Measurements from ENCODE around the gene CLEC10A.

The CLEC10A gene

GRCh38 chr17:7041607-7042500, 38.2 kb downstream of the CLEC10A start:
- no peak for DNase-seq (ENCODE audit: low read depth, low spot score)

GRCh38 chr17:7039832-7040231, 40.2 kb downstream of the CLEC10A start:
- no peak for DNase-seq (ENCODE audit: low read depth, low spot score)

DNA sequence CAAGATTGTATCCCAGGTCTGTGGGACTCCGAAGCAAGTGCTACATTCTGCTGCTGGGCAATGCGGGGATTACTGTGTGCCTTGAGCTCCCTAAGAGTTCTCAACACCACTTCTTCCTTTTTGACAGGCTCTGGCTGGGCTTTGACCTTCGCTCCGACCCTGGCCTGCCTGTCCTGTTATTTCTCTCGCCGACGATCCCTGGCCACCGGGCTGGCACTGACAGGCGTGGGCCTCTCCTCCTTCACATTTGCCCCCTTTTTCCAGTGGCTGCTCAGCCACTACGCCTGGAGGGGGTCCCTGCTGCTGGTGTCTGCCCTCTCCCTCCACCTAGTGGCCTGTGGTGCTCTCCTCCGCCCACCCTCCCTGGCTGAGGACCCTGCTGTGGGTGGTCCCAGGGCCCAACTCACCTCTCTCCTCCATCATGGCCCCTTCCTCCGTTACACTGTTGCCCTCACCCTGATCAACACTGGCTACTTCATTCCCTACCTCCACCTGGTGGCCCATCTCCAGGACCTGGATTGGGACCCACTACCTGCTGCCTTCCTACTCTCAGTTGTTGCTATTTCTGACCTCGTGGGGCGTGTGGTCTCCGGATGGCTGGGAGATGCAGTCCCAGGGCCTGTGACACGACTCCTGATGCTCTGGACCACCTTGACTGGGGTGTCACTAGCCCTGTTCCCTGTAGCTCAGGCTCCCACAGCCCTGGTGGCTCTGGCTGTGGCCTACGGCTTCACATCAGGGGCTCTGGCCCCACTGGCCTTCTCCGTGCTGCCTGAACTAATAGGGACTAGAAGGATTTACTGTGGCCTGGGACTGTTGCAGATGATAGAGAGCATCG, 41.8 kb downstream of the CLEC10A start:
- DNase-seq (ENCODE audit: low read depth, low spot score), result no peak

GRCh38 chr17:7035591-7036368, 44.3 kb downstream of the CLEC10A start, which contains the start of gene SLC16A13:
TSS of gene SLC16A13 (plus strand) at chr17:7036015. CDS start at chr17:7036383, 368 bp downstream.
- peak; percentile 96 for DNase-seq (ENCODE audit: low read depth, low spot score)

DNA sequence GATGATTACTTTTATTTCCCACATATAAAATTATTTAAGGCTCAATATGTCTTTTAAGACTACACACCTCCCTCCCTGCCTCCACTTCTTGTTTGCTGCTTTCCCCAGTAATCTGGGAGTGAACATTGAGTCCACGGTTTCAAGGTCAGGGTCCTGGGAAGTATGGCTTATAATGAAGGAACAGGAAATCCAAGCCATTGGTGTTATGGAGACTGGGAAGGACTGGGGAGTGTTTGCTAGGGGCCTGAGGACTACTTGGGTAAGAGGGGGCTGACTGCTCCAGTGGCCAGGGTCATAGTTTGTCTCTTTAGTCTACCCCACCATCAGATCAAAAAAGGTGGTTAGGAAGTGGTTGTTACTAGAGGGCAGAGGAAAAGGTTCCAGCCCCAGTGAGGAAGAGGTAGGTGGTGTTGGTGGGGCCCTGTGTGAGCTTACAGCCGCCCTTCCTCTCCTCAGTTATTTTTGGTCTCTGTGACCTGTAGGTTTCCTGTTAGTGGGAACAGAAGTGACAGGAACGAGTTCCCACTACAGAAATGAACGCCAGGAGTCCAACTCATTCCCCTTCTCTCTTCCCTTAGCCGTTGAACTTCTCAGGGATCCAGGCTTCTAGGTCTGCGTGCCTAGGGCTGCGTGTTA, 45.0 kb downstream of the CLEC10A start:
- no peak for DNase-seq (ENCODE audit: low read depth, low spot score)

DNA sequence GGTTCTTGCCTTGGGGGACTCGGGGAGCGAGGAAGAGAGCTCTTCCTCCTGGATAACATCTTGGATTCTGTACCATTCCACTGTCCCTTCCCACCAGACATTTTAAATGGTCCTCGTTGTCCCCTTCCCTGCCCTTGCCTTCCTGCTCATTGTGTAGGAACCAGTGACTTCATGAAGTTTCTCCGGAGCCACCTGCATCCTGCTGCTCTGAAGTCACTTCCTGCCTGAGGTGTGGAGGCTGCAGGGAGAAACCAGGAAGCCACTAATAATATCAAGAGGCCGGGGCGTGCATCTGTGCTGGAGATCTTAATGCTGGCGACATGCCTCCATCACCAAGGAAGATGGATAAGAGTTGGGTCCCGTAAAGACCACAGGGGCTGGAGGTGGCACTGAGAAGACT, 50.4 kb downstream of the CLEC10A start:
- DNase-seq (ENCODE audit: low read depth, low spot score), result no peak

- DNase-seq (ENCODE audit: low read depth, low spot score), result no peak
These were observed 51.0 kb downstream of the CLEC10A start for GRCh38 chr17:7029096-7029495.

DNA sequence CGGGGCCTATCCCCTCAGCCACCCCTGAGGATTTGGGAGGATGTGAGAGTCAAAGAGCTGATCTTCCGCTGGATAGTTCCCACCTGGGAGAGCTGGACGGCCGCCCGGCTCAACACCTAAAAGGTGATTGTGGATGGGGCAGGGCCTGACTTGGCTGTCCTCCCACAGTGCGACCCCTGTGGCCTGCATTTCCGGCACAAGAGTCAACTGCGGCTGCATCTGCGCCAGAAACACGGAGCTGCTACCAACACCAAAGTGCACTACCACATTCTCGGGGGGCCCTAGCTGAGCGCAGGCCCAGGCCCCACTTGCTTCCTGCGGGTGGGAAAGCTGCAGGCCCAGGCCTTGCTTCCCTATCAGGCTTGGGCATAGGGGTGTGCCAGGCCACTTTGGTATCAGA, 52.7 kb downstream of the CLEC10A start:
- DNase-seq (ENCODE audit: low read depth, low spot score), result no peak

GRCh38 chr17:7026471-7027115, 53.5 kb downstream of the CLEC10A start:
- no peak for DNase-seq (ENCODE audit: low read depth, low spot score)

DNA sequence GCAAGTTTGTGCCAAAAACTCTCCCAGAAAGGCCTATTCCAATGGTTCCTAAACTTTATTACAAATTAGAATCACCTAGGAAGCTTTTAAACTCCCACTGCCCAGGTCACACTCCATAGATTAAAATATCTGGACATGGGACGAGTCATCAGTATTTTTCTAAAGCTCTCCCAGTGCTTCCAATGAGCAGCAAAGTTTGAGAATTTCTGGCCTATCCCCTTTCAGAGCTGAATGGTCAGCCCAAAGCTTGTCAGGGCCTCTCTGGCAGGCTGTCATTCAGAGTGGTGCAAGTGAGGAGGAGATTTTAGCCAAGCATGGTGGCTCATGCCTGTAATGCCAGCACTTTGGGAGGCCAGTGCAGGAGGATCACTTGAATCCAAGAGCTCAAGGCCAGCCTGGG, 54.8 kb downstream of the CLEC10A start:
- no peak for DNase-seq (ENCODE audit: low read depth, low spot score)
